WTC11 (cell line): Measurements from ENCODE around the gene VDAC1. TPM values are rescaled to one million over a fixed set of nuclear protein-coding genes. Genes with fewer than 3 reads are reported as not detected.
"Not testable (repeated sequence)": the region's sequence is repeated elsewhere in the genome, so short reads cannot be mapped to it uniquely, and the experiment has no call there.

Experiments
- ATAC-seq: fragments of 200-7000 bp; cut with Tn5 transposase; 2 replicates; pipeline ENCODE4 v1.10.0; 2021; ENCODE audit warnings: mild to moderate bottlenecking, moderate library complexity
- CTCF ChIA-PET: fragments of 300-600 bp; sonication (Branson Sonifier 250); formaldehyde crosslinking; loops from one replicate; lab custom pipeline; 2021; ENCODE audit warnings: antibody characterized with exemption; lab: Charles Lee
- POLR2A ChIA-PET: fragments of 350-600 bp; sonication (Branson Sonifier 250); formaldehyde crosslinking; loops from one replicate; lab custom pipeline; 2021; ENCODE audit warnings: antibody characterized with exemption; lab: Charles Lee
- DNase-seq: peaks from one replicate; pipeline ENCODE4 v3.0.0; 2021; ENCODE audit warnings: low spot score
- H3K27ac Mint-ChIP-seq: 2 replicates; pipeline ENCODE4 v1.8.0; 2021; ENCODE audit warnings: mixed read lengths
- H3K27me3 Mint-ChIP-seq: 2 replicates; pipeline ENCODE4 v1.8.0; 2021; ENCODE audit warnings: low read depth, mild to moderate bottlenecking, moderate library complexity, mixed read lengths
- H3K36me3 Mint-ChIP-seq: 2 replicates; pipeline ENCODE4 v1.8.0; 2021; ENCODE audit warnings: mixed read lengths
- H3K4me1 Mint-ChIP-seq: 2 replicates; pipeline ENCODE4 v1.8.0; 2022; ENCODE audit warnings: mixed read lengths
- H3K4me3 Mint-ChIP-seq: 2 replicates; pipeline ENCODE4 v1.8.0; 2021; ENCODE audit warnings: mild to moderate bottlenecking, moderate library complexity, mixed read lengths
- H3K9me3 Mint-ChIP-seq: 2 replicates; pipeline ENCODE4 v1.8.0; 2021; ENCODE audit warnings: mixed read lengths
- CREM ChIP-seq: sonication (generic); formaldehyde crosslinking; IDR thresholded peaks from 2 replicates; pipeline ENCODE4 v1.8.1; 2022; ENCODE audit warnings: mild to moderate bottlenecking, missing genetic modification reagents, moderate library complexity
- EMX1 ChIP-seq: fragments of 250-450 bp; sonication (Bioruptor Pico); IDR thresholded peaks from 2 replicates; pipeline ENCODE4 v1.8.0; 2021; ENCODE audit warnings: mild to moderate bottlenecking
- KAT7 ChIP-seq: sonication (generic); formaldehyde crosslinking; IDR thresholded peaks from 2 replicates; pipeline ENCODE4 v1.8.1; 2023; ENCODE audit warnings: missing genetic modification reagents, mild to moderate bottlenecking, borderline replicate concordance
- MXD4 ChIP-seq: fragments of 250-450 bp; sonication (Bioruptor Pico); IDR thresholded peaks from 2 replicates; pipeline ENCODE4 v1.8.0; 2021; ENCODE audit warnings: mild to moderate bottlenecking, moderate library complexity, borderline replicate concordance
- NFYB ChIP-seq: sonication (generic); formaldehyde crosslinking; conservative IDR thresholded peaks from 2 replicates; pipeline ENCODE4 v1.8.0; 2022; ENCODE audit warnings: low read depth, missing genetic modification reagents
- RELA ChIP-seq: sonication (generic); formaldehyde crosslinking; IDR thresholded peaks from 2 replicates; pipeline ENCODE4 v1.8.1; 2022; ENCODE audit warnings: missing genetic modification reagents, mild to moderate bottlenecking, borderline replicate concordance
- ZNF121 ChIP-seq: sonication (generic); formaldehyde crosslinking; IDR thresholded peaks from 2 replicates; pipeline ENCODE4 v1.8.0; 2023; ENCODE audit warnings: missing genetic modification reagents
- ZNF219 ChIP-seq: sonication (generic); formaldehyde crosslinking; IDR thresholded peaks from 2 replicates; pipeline ENCODE4 v1.8.0; 2023; ENCODE audit warnings: missing genetic modification reagents, mild to moderate bottlenecking, borderline replicate concordance
- ZNF232 ChIP-seq: sonication (generic); formaldehyde crosslinking; IDR thresholded peaks from 2 replicates; pipeline ENCODE4 v1.8.0; 2022; ENCODE audit warnings: mild to moderate bottlenecking, missing genetic modification reagents
- ZNF263 ChIP-seq: sonication (generic); formaldehyde crosslinking; IDR thresholded peaks from 2 replicates; pipeline ENCODE4 v1.8.1; 2022; ENCODE audit warnings: low read depth, mild to moderate bottlenecking, moderate library complexity, missing genetic modification reagents
- ZNF416 ChIP-seq: fragments of 250-450 bp; sonication (Bioruptor Pico); IDR thresholded peaks from 2 replicates; pipeline ENCODE4 v1.9.0; 2021; ENCODE audit warnings: mild to moderate bottlenecking, inconsistent platforms
- ZNF671 ChIP-seq: fragments of 250-450 bp; sonication (Bioruptor Pico); IDR thresholded peaks from 2 replicates; pipeline ENCODE4 v1.8.0; 2021; ENCODE audit warnings: mild to moderate bottlenecking
- total RNA-seq: library from RNA; stranded (reverse); gene quantifications from 3 replicates; pipeline ENCODE4 v1.2.3, GENCODE V29; 2021
- TF ChIP-seq, protein P1 (sequence below): sonication (generic); formaldehyde crosslinking; IDR thresholded peaks from 2 replicates; pipeline ENCODE4 v1.8.1; 2023; ENCODE audit warnings: mild to moderate bottlenecking, missing genetic modification reagents, moderate library complexity
- TF ChIP-seq, protein P2 (sequence below): sonication (generic); formaldehyde crosslinking; IDR thresholded peaks from 2 replicates; pipeline ENCODE4 v1.8.1; 2022; ENCODE audit warnings: mild to moderate bottlenecking, moderate library complexity, missing genetic modification reagents
- TF ChIP-seq, protein P3 (sequence below): fragments of 250-450 bp; sonication (Bioruptor Pico); IDR thresholded peaks from 2 replicates; pipeline ENCODE4 v1.9.0; 2021; ENCODE audit warnings: mild to moderate bottlenecking
- TF ChIP-seq, protein P4 (sequence below): sonication (generic); formaldehyde crosslinking; IDR thresholded peaks from 2 replicates; pipeline ENCODE4 v1.8.0; 2023; ENCODE audit warnings: missing genetic modification reagents
- TF ChIP-seq, protein P5 (sequence below): sonication (generic); formaldehyde crosslinking; IDR thresholded peaks from 2 replicates; pipeline ENCODE4 v1.8.0; 2022; ENCODE audit warnings: missing genetic modification reagents

Gene VDAC1
- total RNA-seq, 1 experiment from 2014 or later: 274 TPM

DNA sequence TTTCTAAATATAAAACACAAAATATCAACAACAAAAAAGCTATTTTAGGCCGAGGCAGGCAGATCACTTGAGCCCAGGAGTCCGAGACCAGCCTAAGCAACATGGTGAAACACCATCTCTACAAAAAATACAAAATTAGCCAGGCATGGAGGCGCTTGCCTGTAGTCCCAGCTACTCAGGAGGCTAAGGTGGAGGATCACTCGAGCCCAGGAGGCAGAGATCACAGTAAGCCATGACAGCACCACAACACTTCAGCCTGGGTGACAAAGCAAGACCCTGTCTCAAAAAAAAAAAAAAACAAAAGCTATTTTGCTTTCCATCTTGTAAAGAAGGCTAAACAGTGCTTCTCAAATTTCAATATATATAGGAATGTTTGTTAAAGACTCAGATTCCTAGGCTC lies 47.7 kb downstream of the VDAC1 start:
- Mint-ChIP-seq H3K27ac (no peak overlapping the region), H3K4me1 (peaks cover 10% of the 10 kb centered on the region)

DNA sequence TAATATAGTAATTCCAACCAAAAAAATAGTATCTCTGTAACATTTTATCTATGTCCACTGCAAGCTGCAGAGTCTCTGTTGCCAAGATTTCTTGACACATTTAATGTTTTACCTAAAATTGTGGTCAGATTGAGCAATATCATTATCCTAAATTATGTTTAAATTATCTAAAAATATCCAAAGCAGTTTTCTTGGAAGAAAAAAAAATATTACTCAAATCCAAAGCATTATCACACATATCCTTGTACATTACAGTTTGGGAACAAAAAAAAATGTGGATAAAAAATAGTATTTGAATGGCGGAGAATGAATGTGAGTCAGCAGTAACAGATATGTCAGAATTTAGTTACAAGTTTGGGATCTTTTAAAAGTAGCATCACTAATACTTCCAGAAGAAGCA lies 48.6 kb downstream of the VDAC1 start:
- H3K27ac Mint-ChIP-seq, ATAC-seq, H3K9me3 Mint-ChIP-seq, H3K27me3 Mint-ChIP-seq, H3K4me3 Mint-ChIP-seq, H3K4me1 Mint-ChIP-seq, CTCF ChIA-PET, DNase-seq, POLR2A ChIA-PET: not testable (repeated sequence)
- H3K36me3 Mint-ChIP-seq: peaks cover 25% of the 10 kb centered on the region

More for the DNA sequence above, 47.7 kb downstream of the VDAC1 start:
- H3K27me3 Mint-ChIP-seq: no peaks in the 10 kb centered on the region
- CTCF ChIA-PET: interaction anchor here (1.6 kb wide), 1 partner anchor 40 kb away, joined by 4 read pairs; no protein-coding TSS in a partner anchor
- no peak overlapping the region for H3K4me3 Mint-ChIP-seq
- H3K36me3 Mint-ChIP-seq: peaks cover 25% of the 10 kb centered on the region
- ATAC-seq (no peak), DNase-seq (no peak)
- POLR2A ChIA-PET: interaction anchor here (0.6 to 1.1 kb wide), 2 partner anchors 33 to 48 kb away, joined by 3 read pairs; no protein-coding TSS in a partner anchor
- no peaks in the 10 kb centered on the region for H3K9me3 Mint-ChIP-seq
- TF ChIP-seq, protein P1, sequence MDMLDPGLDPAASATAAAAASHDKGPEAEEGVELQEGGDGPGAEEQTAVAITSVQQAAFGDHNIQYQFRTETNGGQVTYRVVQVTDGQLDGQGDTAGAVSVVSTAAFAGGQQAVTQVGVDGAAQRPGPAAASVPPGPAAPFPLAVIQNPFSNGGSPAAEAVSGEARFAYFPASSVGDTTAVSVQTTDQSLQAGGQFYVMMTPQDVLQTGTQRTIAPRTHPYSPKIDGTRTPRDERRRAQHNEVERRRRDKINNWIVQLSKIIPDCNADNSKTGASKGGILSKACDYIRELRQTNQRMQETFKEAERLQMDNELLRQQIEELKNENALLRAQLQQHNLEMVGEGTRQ (CRISPR knock-in tag): no peak
- no peak for TF ChIP-seq CREM (CRISPR knock-in tag)
- TF ChIP-seq ZNF671 (CRISPR knock-in tag): no peak
- TF ChIP-seq NFYB (CRISPR knock-in tag): no peak
- TF ChIP-seq ZNF416 (CRISPR knock-in tag): no peak
- TF ChIP-seq ZNF121 (CRISPR knock-in tag): no peak
- no peak for TF ChIP-seq ZNF232 (CRISPR knock-in tag)
- TF ChIP-seq, protein P2, sequence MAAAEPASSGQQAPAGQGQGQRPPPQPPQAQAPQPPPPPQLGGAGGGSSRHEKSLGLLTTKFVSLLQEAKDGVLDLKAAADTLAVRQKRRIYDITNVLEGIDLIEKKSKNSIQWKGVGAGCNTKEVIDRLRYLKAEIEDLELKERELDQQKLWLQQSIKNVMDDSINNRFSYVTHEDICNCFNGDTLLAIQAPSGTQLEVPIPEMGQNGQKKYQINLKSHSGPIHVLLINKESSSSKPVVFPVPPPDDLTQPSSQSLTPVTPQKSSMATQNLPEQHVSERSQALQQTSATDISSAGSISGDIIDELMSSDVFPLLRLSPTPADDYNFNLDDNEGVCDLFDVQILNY: no peak
- TF ChIP-seq KAT7: no peak
- TF ChIP-seq, protein P3, sequence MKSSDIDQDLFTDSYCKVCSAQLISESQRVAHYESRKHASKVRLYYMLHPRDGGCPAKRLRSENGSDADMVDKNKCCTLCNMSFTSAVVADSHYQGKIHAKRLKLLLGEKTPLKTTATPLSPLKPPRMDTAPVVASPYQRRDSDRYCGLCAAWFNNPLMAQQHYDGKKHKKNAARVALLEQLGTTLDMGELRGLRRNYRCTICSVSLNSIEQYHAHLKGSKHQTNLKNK (CRISPR knock-in tag): no peak
- no peak for TF ChIP-seq RELA (CRISPR knock-in tag)
- TF ChIP-seq, protein P4, sequence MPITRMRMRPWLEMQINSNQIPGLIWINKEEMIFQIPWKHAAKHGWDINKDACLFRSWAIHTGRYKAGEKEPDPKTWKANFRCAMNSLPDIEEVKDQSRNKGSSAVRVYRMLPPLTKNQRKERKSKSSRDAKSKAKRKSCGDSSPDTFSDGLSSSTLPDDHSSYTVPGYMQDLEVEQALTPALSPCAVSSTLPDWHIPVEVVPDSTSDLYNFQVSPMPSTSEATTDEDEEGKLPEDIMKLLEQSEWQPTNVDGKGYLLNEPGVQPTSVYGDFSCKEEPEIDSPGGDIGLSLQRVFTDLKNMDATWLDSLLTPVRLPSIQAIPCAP (CRISPR knock-in tag): no peak
- TF ChIP-seq ZNF219 (CRISPR knock-in tag): no peak
- no peak for TF ChIP-seq ZNF263 (CRISPR knock-in tag)
- TF ChIP-seq, protein P5, sequence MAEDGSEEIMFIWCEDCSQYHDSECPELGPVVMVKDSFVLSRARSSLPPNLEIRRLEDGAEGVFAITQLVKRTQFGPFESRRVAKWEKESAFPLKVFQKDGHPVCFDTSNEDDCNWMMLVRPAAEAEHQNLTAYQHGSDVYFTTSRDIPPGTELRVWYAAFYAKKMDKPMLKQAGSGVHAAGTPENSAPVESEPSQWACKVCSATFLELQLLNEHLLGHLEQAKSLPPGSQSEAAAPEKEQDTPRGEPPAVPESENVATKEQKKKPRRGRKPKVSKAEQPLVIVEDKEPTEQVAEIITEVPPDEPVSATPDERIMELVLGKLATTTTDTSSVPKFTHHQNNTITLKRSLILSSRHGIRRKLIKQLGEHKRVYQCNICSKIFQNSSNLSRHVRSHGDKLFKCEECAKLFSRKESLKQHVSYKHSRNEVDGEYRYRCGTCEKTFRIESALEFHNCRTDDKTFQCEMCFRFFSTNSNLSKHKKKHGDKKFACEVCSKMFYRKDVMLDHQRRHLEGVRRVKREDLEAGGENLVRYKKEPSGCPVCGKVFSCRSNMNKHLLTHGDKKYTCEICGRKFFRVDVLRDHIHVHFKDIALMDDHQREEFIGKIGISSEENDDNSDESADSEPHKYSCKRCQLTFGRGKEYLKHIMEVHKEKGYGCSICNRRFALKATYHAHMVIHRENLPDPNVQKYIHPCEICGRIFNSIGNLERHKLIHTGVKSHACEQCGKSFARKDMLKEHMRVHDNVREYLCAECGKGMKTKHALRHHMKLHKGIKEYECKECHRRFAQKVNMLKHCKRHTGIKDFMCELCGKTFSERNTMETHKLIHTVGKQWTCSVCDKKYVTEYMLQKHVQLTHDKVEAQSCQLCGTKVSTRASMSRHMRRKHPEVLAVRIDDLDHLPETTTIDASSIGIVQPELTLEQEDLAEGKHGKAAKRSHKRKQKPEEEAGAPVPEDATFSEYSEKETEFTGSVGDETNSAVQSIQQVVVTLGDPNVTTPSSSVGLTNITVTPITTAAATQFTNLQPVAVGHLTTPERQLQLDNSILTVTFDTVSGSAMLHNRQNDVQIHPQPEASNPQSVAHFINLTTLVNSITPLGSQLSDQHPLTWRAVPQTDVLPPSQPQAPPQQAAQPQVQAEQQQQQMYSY (CRISPR knock-in tag): no peak
- no peak for TF ChIP-seq MXD4 (CRISPR knock-in tag)
- TF ChIP-seq EMX1 (CRISPR knock-in tag): no peak
- TF ChIP-seq, all 79 proteins: peak for 0
